ENCODE measurements around the gene CELA3B. TPM values are rescaled to one million over a fixed set of nuclear protein-coding genes. Genes with fewer than 3 reads are reported as not detected.
"Not testable (repeated sequence)": the region's sequence is repeated elsewhere in the genome, so short reads cannot be mapped to it uniquely, and the experiment has no call there.

The CELA3B gene
- total and polyA plus RNA-seq, 2 experiments from 2014 or later: not detected

- H3K27ac ChIP-seq; H3K4me3 ChIP-seq; DNase-seq (ENCODE audit: low read depth in 1 of 2, low spot score in 1 of 2); H3K4me1 ChIP-seq (ENCODE audit: low read depth); H3K9me3 ChIP-seq (ENCODE audit: low read depth); H3K27me3 ChIP-seq; H3K36me3 ChIP-seq: not testable (repeated sequence)
Measured at GRCh38 chr1:21975296-21975695, 1.5 kb upstream of the CELA3B start.

DNA sequence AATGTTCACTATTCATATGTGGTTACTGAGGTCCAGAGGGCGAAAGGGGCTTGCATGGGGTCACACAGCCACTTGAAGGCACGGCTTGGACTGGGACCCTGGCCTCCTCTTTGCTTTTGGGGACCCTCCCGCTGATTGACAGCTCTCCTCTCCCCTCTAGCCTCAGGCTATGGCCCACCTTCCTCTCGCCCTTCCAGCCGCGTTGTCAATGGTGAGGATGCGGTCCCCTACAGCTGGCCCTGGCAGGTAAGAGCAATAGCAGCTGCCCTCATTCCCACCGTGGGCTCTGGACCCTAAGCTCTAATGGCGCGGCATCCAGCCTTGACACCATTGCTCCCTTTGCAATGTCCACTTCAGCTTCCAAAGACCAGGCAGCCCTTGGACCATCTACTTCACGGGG, 1.4 kb downstream of the CELA3B start:
- H3K9me3 ChIP-seq (ENCODE audit: low read depth); H3K4me1 ChIP-seq (ENCODE audit: low read depth); H3K36me3 ChIP-seq; H3K4me3 ChIP-seq; H3K27me3 ChIP-seq; H3K27ac ChIP-seq; DNase-seq (ENCODE audit: low read depth in 1 of 2, low spot score in 1 of 2): not testable (repeated sequence)

DNA sequence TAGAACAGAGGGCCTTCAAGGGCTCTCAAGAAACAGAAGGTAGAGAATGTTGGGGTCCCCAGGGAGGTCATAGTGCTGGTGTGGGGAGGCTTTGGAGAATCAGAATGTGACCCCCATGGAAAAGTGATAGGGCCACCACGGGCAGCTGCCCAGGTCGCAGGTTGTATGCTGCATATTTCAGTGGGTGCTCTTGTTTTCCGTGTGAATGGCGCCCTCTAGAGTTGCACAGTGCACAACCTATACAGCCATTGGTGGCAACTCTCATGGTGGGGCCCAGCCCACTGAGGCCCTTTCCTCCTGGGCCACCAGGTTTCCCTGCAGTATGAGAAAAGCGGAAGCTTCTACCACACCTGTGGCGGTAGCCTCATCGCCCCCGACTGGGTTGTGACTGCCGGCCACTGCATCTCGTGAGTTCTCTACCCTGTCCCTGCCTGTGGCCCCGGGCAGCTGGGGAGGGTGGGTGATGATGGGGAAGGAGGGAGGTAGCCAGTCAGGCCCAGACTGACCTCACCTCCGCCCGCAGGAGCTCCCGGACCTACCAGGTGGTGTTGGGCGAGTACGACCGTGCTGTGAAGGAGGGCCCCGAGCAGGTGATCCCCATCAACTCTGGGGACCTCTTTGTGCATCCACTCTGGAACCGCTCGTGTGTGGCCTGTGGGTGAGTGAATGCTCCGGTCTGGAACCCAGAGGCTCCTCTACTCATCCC, 3.8 kb downstream of the CELA3B start:
- not testable (repeated sequence) for H3K9me3 ChIP-seq (ENCODE audit: low read depth); H3K4me3 ChIP-seq; H3K27ac ChIP-seq; H3K4me1 ChIP-seq (ENCODE audit: low read depth); H3K36me3 ChIP-seq; H3K27me3 ChIP-seq
- TF ChIP-seq, protein P1, sequence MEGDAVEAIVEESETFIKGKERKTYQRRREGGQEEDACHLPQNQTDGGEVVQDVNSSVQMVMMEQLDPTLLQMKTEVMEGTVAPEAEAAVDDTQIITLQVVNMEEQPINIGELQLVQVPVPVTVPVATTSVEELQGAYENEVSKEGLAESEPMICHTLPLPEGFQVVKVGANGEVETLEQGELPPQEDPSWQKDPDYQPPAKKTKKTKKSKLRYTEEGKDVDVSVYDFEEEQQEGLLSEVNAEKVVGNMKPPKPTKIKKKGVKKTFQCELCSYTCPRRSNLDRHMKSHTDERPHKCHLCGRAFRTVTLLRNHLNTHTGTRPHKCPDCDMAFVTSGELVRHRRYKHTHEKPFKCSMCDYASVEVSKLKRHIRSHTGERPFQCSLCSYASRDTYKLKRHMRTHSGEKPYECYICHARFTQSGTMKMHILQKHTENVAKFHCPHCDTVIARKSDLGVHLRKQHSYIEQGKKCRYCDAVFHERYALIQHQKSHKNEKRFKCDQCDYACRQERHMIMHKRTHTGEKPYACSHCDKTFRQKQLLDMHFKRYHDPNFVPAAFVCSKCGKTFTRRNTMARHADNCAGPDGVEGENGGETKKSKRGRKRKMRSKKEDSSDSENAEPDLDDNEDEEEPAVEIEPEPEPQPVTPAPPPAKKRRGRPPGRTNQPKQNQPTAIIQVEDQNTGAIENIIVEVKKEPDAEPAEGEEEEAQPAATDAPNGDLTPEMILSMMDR (IDR thresholded peaks at IDR 0.05; ENCODE audit: low read depth, low read length): peak; percentile 15
- DNase-seq (ENCODE audit: low read depth in 1 of 2, low spot score in 1 of 2): peak in 1 of 2 donors; percentile 37

DNA sequence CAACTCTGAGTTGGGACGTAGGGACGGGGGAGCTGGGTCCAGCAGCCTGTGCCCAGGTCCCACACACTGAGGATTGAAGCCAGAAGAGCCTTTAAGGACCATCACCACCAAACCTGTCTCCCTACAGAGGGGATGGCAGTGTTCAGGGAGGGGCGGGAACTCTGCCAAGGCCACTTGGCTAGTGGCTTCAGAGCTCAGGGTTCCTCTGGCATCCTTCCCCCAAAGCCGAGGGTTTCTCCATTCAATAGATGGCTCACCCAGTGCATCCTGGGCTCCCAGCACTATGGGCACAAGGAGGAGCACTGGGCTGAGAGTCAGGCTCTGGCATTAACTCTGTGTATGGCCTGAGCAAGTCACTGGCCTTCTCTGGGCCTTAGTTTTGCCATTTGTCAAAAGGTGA, 4.4 kb downstream of the CELA3B start:
- H3K27ac ChIP-seq; DNase-seq (ENCODE audit: low read depth in 1 of 2, low spot score in 1 of 2); H3K36me3 ChIP-seq; H3K27me3 ChIP-seq; H3K4me3 ChIP-seq; H3K9me3 ChIP-seq (ENCODE audit: low read depth); H3K4me1 ChIP-seq (ENCODE audit: low read depth): not testable (repeated sequence)

GRCh38 chr1:21982122-21982521, 5.3 kb downstream of the CELA3B start:
- H3K4me1 ChIP-seq (ENCODE audit: low read depth); H3K4me3 ChIP-seq; H3K36me3 ChIP-seq; H3K9me3 ChIP-seq (ENCODE audit: low read depth); H3K27me3 ChIP-seq; DNase-seq (ENCODE audit: low read depth in 1 of 2, low spot score in 1 of 2); H3K27ac ChIP-seq: not testable (repeated sequence)

- H3K9me3 ChIP-seq (ENCODE audit: low read depth); H3K27me3 ChIP-seq; H3K4me1 ChIP-seq (ENCODE audit: low read depth); H3K36me3 ChIP-seq; DNase-seq (ENCODE audit: low read depth in 1 of 2, low spot score in 1 of 2); H3K4me3 ChIP-seq; H3K27ac ChIP-seq: not testable (repeated sequence)
Measured at GRCh38 chr1:21983539-21983938, 6.7 kb downstream of the CELA3B start.

- not testable (repeated sequence) for H3K36me3 ChIP-seq; DNase-seq (ENCODE audit: low read depth in 1 of 2, low spot score in 1 of 2); H3K4me3 ChIP-seq; H3K27ac ChIP-seq; H3K4me1 ChIP-seq (ENCODE audit: low read depth); H3K27me3 ChIP-seq; H3K9me3 ChIP-seq (ENCODE audit: low read depth)
Measured at GRCh38 chr1:21985893-21986292, 9.1 kb downstream of the CELA3B start.

GRCh38 chr1:21986386-21986785, 9.6 kb downstream of the CELA3B start:
- not testable (repeated sequence) for DNase-seq (ENCODE audit: low read depth in 1 of 2, low spot score in 1 of 2); H3K27ac ChIP-seq; H3K4me1 ChIP-seq (ENCODE audit: low read depth); H3K36me3 ChIP-seq; H3K4me3 ChIP-seq; H3K9me3 ChIP-seq (ENCODE audit: low read depth); H3K27me3 ChIP-seq

DNA sequence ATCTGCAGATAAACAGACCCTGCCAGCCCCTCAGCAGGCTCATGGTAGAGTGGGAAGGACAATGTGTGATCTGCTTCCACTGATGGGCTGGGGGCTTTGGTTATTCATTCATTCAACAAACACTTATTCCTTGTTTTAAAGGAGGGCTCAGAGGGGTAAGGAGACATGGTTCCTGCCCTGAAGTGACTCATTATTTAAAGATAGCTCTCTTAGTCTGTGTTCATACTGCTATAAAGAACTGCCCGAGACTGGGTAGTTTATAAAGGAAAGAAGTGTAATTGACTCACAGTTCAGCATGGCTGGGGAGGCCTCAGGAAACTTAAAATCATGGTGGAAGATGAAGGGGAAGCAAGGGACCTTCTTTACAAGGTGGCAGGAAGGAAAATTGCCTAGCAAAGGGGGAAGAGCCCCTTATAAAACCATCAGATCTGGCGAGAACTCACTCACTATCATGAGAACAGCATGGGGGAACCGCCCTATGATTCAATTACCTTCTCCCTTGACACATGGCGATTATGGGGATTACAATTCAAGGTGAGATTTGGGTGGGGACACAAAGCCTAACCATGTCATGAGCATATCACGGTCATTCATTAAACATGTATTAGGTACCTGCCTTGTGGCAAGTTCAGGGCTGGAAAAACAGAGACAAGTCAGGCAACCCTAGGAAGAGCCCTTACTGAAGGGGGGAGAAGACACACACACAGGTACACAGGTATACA, 13.0 kb downstream of the CELA3B start:
- H3K36me3 ChIP-seq; H3K27me3 ChIP-seq; DNase-seq (ENCODE audit: low read depth in 1 of 2, low spot score in 1 of 2); H3K27ac ChIP-seq; H3K9me3 ChIP-seq (ENCODE audit: low read depth); H3K4me3 ChIP-seq; H3K4me1 ChIP-seq (ENCODE audit: low read depth): not testable (repeated sequence)

- H3K4me1 ChIP-seq (ENCODE audit: low read depth); H3K27me3 ChIP-seq; DNase-seq (ENCODE audit: low read depth in 1 of 2, low spot score in 1 of 2); H3K36me3 ChIP-seq; H3K27ac ChIP-seq; H3K9me3 ChIP-seq (ENCODE audit: low read depth); H3K4me3 ChIP-seq: not testable (repeated sequence)
Measured at GRCh38 chr1:21992186-21992585, 15.4 kb downstream of the CELA3B start.

- H3K27me3 ChIP-seq: not testable (repeated sequence)
Measured at GRCh38 chr1:21994716-21995115, 17.9 kb downstream of the CELA3B start.

DNA sequence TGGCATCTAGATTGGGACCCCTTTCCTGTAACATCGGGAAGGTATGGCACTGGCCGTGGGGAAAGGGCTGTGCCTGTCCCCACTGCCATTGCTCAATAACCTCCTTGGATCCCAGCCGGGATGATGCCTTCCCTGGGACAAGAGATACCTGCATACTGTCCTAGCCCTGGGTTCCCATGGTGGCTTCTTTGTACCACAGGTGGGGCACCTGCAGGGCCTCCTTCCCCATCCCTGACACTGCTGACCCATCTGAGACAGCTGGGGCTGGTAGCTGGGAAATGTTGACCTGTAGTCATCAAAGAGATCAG, 19.8 kb downstream of the CELA3B start:
- not testable (repeated sequence) for DNase-seq (ENCODE audit: low read depth in 1 of 2, low spot score in 1 of 2)

More at GRCh38 chr1:21994716-21995115, 17.9 kb downstream of the CELA3B start:
- not testable (repeated sequence) for H3K9me3 ChIP-seq (ENCODE audit: low read depth); H3K4me1 ChIP-seq (ENCODE audit: low read depth); H3K4me3 ChIP-seq; H3K36me3 ChIP-seq; DNase-seq (ENCODE audit: low read depth in 1 of 2, low spot score in 1 of 2); H3K27ac ChIP-seq

DNA sequence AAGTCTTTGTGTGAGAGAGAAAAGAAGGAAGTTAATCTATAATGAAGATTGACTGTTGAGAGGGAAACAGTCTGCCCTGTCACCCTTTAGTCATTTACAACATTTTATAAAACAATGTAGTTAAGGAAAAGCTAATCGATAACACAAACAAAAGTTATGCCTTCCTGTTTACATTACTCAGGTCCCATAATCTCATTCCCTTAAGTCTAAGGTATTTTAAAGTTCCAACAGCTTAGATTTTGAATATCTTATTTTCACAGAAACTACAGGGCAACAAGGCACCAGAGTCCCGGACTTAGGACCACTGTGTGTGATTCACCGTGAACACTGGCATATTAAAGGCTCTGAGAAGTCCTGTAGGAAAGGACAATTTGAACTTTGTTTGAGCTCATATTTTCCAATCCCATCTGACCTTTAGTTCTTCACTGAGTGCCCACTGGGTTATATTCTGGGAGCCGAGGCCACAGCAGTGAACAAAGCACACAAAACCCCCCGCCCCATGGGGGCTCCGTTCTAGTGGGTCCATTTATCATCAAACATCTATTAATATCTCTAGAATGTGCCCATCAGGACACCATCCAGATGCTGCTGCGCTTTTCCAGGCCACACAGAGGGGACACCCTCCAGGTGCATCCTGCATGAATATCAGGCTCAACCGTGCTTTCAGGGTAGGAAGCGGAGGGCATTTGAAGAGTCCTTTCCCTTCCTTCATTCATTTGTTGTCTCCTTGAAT, 21.2 kb downstream of the CELA3B start:
- H3K27me3 ChIP-seq; H3K36me3 ChIP-seq; H3K4me1 ChIP-seq (ENCODE audit: low read depth); H3K9me3 ChIP-seq (ENCODE audit: low read depth); H3K27ac ChIP-seq; H3K4me3 ChIP-seq; DNase-seq (ENCODE audit: low read depth in 1 of 2, low spot score in 1 of 2): not testable (repeated sequence)

More for the DNA sequence above, 19.8 kb downstream of the CELA3B start:
- not testable (repeated sequence) for H3K36me3 ChIP-seq; H3K4me3 ChIP-seq; H3K27ac ChIP-seq; H3K27me3 ChIP-seq; H3K4me1 ChIP-seq (ENCODE audit: low read depth); H3K9me3 ChIP-seq (ENCODE audit: low read depth)

Data from cardiac muscle cell (in vitro differentiated cells and primary cell).